Bronchus fibroblast of lung (primary cell): ENCODE results near the gene EFNB2. TPM values are rescaled to one million over a fixed set of nuclear protein-coding genes. Genes with fewer than 3 reads are reported as not detected.

ENCODE experiments used
- total RNA-seq: library from RNA; depleted of rRNA; stranded (reverse); fragments of >200 nt; gene quantifications from 2 replicates; pipeline ENCODE4 v1.2.3, GENCODE V29; 2015

EFNB2 gene
- total RNA-seq: 28.4 and 29.6 TPM in 2 replicates

DNA sequence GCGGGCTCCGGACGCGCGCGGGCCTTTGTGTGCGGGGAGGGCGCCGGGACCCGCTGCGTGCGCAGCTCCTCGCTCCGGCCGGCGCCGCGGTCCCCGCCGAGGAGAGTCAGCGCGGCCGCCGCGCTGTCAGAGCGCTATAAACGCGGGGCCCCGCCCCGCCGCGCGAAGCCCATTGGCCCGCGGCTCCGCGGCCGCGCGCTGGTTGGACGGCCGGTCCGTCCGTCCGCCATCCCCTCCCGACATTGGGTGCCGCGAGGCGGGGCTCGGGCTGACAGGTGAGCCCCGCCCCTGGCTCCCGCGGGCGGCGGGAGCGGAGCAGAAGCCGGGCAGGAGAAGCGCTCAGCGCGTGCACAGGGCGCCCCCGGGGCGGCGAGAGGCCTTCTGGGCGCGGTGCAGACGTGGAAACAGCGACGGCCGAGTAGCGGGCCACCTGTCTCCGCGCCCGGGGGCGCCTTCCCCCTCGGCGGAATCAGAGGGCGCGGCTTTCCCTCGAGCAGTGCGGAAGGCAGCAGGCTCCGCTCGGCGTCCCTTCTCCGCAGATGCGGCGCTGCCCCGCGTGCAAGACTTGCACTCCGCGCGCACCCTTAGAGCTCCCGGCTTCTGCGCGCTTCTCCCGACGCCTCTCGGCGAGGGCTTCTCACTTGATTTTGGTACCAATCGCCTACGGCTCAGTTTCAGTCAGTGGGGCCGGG lies at the start of gene EFNB2:
TSS of gene EFNB2 (minus strand) at position 111 of the 692 bp plus-strand sequence. CDS start 698 bp downstream, outside the sequence.

DNA sequence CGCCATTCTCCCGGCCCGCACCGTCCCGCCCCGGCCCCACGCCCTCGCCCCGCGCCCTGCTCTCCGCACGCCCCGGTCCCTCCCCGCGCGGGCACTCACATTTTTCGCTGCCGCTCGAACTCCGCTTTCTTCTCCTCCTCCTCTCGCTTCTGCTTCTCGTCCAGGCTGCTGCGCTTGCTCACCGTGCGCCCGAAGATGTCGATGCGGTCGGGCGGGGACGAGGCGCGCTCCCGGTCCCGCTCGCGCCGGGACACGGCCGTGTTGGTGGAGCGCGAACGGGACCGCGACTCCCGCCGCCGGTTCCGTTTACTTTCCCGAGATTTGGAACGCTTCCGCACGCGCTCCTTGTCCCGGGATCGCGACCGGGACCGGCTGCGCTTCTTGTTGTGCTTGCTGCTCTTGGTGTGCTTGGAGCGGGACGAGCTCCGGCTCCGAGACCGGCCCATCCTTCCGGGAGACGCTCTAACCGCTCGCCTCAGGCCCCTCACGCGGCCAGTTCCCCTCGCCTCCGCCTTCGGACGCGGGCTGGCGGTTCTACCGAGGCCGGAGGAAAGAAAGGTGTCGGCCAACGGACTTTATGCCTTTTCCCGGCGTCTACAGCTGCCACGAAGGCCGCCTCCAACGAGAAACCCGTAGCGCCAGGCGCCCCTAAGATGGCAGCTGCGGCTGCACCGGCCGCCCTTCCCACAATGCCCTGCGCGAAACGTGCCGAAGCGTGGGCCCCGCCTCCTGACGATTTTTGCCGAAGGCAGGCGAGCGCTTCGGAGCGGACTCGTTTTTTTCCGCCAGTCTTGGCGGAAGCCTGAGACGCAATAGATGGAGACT lies 32.2 kb upstream of the EFNB2 start, which contains the start of gene ARGLU1:
TSS of gene ARGLU1 (minus strand) at position 664 of the 825 bp plus-strand sequence. CDS start at position 446, 218 bp downstream.

Other genes starting within 250 kb of the EFNB2 start
- gene ARGLU1, start 32.5 kb upstream of the EFNB2 start, total RNA-seq: 19.0 and 26.1 TPM in 2 replicates